ENCODE results near the gene PARD3.

PARD3 gene

DNA sequence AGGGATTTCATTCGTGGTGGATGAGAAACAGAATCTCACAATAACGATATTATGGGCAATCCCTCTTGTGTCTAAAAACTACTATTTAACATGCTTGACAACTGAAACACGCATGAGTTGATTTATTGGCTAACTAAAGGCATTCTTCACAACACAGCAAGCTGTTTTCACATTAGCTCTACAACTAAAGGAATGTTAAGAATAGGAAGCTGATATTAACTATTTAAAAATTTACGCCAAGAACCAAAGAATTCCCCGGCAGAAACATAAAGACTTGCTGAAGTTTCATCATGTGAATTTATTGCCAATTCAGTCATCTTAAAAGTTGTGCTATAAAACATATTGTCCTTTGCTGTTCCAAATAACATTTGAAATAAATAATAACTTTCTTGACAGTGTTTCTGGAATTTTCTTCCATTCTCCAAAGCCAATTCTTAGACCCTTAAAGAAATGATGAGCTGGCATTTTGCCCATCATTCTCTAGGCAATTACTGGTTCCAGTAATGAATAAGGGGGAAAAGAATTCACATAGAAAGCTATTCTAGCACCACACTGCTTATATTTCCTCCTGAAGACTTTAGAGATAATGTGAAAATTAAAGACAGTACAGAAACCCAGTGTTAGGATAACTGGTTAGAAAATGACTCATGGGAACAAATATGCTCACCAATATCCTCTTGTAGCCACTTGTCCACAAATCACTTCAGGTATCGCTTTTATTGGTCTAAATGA, 233.1 kb downstream of the PARD3 start:
- no peak for DNase-seq (ENCODE audit: low read depth, low spot score)

DNA sequence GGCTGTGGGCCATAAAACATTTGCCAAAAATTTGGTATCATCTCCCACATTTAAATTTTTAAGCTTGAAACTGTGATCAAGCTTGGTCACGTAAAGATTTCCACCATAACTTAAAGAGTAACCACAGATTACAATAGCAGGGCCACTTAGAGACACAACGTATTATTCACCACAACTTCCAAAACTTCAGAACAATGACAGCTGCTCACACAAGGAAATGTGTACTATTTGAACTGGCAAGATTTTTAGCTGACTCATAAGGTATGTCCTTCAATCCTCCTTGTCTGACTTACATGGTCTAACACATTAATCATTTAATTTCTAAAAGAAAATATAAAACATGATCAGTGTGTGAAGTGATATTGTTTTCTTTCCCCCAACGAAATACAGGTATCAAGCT, 234.5 kb downstream of the PARD3 start:
- DNase-seq (ENCODE audit: low read depth, low spot score), result no peak

DNA sequence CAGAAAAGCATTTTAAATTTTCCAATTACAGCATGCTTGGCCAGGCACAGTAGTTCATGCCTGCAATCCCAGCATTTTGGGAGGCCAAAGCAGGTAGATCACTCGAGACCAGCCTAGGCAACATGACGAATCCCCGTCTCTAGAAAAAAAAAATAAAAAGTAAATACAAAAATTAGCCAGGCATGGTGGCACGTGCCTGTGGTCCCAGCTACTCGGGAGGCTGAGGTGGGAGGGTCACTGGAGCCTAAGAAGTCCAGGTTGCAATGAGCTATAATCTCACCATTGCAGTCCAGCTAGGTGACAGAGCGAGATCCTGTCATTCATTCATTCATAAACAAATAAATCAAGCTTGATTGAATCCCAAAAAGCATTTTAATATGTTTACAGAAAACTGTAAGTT, 234.9 kb downstream of the PARD3 start:
- DNase-seq (ENCODE audit: low read depth, low spot score), result no peak

DNA sequence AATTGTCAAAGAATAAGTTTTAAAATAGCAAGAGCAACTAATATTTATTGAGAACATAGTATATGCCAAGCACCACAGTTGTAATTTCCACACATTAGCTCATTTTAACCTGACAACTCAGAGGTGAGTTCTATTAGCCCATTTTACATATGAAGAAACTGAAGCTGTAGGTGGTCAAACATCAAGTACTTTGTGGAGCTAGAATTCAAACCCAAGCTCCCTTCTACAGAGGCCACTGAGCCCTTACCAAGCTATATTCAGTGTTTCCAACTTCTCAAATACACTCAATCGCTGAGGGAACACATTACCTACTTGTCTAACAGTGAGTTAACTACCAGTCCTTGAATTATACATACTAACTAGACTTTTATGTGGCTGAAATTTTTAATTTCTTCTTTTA, 236.6 kb downstream of the PARD3 start:
- DNase-seq (ENCODE audit: low read depth, low spot score), result no peak

DNA sequence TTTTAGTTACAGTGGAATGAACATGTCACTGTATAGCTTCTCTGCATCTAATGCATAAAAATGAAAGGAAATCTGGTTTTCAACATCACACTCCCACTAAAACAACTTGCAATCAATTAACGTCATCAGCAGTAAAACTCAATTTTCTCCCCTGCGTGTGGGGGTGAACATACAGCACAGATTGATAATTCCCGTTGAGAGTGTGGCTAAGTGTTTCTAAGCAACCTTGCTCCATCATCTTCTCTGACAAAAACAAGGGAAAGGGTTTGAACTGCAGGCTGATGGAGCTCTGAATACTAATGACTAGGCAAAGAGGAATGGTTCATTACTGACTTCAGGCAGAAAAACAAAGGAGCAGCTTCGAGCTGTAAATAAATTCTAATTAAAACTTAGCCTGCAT, 238.3 kb downstream of the PARD3 start:
- no peak for DNase-seq (ENCODE audit: low read depth, low spot score)

DNA sequence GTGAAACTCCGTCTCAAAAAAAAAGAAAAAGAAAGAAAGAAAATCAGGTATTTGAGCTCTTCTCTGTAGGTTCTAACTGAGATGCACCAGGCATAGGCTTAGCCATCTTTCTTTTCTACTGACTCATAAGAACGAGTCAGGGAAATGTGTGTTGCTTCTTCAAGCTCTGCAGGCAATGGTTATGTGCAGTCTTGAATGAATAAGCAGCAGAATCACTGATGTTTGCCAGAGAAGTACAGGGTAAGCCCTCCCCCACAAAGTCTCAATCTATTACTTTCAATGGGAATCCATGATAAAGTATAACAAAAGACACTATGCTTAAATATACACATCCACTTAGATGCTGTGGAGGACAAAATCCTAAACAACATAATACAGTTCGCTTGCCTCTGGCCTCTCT, 239.2 kb downstream of the PARD3 start:
- DNase-seq (ENCODE audit: low read depth, low spot score), result no peak

DNA sequence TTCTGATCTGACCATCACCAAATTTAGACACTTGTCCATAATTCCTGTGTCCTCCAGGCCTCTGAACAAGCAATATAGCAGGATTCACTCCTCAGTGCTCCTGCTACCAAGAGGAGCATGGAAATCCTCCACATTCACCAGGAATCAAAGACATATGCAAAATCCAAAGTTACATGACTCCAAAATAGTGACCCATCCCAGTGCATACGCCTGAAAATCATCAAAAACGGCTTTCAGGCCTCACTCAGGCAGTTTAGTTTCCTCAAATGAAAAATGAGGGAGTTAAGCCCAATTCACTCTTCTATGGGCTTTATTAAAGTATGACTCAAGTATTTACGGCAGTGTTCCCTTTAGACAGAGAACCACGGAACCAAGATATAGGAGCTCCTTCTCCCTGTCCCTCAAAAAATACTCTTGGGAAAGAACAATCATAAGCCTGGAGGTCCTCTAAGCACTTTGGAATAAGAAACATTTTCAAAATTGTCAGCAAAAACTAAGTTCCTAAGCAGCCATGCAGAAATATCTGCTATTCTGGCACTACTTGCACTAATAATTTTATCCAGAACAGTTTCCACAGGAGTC, 240.7 kb downstream of the PARD3 start:
- DNase-seq (ENCODE audit: low read depth, low spot score), result no peak

DNA sequence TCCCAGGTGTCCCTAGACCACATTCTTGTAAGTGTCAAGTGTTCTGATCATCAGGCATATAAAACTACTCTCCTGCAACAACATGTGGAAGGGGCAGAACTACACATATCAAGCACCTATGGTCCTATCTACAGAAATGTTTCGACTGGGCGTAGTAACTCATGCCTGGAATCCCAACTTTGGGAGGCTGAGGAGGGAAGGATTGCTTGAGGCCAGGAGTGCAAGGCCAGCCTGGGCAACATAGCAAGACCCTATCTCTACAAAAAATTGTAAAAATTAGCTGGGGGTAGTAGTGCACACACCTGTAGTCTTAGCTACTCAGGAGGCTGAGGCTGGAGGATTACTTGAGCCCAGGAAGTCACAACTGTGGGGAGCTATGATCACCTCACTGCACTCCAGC, 244.2 kb downstream of the PARD3 start:
- DNase-seq (ENCODE audit: low read depth, low spot score), result no peak

DNA sequence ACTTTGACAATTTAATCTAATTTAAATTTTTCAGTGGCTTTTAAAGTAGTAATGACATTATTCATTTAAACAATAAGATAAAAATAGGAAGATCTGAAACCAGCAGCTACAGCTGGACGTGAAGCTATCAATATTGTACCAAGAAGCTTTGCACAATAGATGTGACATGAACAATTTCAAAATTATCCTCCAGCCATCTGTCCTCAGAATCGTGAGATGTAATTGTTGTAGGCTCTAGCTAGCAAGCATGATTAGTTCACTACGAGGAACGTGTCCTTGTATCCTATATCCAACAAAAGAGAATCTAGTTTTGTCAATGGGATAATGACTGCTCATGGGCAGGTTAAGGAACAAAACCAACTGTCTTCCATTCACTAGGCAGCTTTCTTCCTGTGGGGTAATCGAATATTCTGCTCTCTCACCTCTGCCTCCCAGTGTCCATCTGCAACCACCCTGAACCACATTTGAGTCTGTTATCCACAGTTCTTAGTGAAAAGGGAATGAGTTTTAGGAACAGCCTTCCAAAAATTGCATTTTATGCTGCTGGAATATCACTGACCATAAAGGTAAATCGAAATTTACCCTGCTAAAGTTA, 247.3 kb downstream of the PARD3 start:
- DNase-seq (ENCODE audit: low read depth, low spot score), result no peak

DNA sequence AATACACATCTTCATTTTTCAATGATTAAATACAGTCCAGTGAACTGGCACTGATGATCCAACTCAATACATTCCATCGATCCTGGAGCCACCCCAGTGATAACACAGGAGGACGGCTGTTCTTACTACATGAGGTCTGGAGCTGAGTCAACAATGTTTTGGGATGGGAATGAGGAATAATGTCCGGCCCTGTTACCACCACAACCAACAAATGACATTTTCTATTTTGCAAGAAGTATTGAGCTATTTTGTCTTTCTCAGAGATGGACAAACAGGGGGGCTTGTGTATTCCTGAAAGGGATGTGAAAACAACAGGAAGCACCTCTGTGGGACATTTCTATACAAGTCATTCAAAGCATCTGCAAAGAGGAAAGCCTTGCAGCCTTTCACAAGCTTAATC, 249.2 kb downstream of the PARD3 start:
- DNase-seq (ENCODE audit: low read depth, low spot score), result no peak

DNA sequence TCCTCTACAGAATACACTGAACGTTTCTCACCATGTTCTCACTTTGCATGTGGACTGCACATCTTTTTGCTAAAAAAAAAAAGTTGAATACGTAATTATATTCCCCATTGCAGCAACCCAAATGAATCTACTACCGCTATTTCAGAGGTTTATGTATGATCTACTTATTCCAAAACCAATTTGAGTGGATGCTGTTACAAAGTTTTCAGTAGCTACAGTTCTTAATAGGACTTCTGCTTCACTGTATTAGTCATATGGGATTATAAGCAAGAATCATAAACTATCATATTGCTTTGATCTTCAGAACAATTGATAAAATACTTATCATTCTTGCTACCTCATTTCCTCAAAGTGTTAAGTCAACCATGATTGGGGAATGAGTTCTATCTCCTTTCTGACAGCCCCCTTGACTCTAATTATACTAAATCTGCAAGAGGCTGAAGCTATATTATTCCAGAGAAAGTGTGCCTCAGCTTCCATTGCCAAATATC, 257.0 kb downstream of the PARD3 start:
- no peak for DNase-seq (ENCODE audit: low read depth, low spot score)

DNA sequence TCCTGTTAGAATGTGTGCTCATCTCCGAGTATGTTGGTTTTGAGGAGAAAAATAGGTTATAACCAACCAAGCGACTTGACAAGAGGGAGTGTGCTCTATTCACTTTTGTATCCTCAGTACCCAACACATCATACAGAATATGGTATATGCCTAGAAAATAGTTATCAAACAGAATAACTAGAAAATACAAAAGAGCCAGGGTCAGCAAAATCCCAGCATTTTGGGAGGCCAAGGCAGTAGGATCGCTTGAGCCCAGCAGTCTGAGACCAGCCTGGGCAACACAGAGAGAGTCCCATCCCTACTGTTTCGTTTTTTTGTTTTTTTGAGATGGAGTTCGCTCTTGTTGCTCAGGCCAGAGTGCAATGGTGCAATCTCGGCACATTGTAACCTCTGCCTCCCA, 257.9 kb downstream of the PARD3 start:
- no peak for DNase-seq (ENCODE audit: low read depth, low spot score)

DNA sequence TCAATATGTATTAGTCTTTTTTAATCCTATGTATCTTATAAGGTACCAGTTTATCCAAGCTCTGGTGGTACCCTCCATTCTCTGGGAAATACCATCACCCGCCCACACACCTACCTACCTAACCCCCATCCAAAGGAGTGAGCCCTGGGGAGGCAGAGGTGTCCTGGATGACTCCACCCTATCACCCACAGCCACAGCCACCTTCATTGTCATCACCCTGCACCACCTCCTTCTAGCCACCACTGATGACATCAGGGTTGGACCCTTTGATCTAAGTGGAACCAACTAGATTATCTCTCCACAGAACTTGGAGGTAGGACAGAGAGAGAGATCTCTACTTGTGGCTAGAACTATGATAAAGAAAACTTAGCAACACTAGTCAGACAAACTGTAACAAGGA, 259.4 kb downstream of the PARD3 start:
- no peak for DNase-seq (ENCODE audit: low read depth, low spot score)

DNA sequence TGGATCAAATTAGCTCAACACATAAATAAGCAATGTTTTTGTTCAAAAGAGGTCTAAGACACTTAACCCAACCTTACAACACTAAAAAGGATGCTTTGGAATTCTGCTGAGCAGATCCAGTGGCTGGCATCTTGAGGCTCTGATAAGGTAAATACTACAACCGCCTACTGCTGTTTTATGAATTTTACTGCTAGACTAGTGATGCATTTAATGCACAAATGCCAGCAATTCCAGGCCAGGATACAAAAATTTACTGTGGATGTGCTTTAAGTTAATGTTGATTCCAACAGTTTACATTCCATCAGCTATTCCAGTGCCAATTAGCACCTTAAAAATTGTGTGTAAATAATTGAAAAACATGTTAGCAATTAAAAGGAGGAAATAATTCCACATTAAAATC, 261.3 kb downstream of the PARD3 start:
- DNase-seq (ENCODE audit: low read depth, low spot score), result no peak

DNA sequence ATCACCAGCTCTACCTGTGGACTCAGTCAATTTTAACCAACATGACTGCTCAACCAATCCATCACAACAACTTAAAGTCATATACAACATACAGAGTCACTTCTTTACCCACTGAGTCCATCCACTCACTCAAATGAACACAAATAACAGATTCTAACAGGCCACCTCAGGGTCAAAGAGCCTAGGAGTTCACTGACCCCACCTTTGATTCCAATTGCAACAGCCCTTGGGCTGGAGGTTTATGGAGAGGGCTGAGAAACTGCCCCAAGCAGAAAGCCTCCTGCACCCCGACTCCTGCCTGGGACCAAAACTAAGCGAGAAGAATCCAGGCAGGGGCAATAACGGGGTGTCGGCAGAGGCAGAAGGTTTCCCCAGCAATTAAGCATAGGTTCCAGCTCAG, 263.8 kb downstream of the PARD3 start:
- no peak for DNase-seq (ENCODE audit: low read depth, low spot score)

DNA sequence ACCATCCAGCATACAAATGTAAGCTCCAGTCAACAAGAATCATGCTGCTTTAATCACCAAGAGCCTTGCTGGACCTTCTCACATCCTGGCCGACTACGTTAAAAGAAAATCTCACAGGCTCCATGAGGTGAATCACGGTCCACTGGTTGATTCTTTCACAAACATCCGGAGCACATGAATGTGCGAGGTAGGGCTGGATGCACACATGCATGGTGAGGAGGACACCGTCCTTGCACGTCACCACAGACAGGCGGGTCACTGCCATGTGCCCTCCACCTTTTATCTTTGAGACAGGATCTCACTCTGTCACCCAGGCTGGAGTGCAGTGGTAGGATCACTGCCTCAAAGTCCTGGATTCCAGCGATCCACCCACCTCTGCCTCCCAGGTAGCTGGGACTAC, 265.1 kb downstream of the PARD3 start:
- DNase-seq (ENCODE audit: low read depth, low spot score), result no peak

DNA sequence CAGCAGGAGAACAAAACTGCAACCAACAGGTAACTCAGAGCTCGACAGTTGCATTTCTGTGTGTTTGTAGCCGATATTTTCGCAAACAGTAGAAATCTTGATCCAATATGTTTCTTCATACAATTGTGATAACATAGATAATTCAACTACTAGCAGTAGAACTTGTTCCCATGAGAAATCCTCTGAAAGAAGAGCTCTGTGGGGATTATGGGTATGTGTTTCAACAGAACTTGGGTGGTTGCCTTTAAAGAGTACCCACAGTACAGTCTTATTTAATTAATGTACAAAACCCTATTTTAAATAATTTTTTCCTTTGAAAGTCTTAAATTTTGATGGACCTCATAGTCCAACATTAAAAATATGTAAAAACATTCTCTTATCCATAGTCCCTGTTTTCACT, 266.1 kb downstream of the PARD3 start:
- DNase-seq (ENCODE audit: low read depth, low spot score), result no peak

DNA sequence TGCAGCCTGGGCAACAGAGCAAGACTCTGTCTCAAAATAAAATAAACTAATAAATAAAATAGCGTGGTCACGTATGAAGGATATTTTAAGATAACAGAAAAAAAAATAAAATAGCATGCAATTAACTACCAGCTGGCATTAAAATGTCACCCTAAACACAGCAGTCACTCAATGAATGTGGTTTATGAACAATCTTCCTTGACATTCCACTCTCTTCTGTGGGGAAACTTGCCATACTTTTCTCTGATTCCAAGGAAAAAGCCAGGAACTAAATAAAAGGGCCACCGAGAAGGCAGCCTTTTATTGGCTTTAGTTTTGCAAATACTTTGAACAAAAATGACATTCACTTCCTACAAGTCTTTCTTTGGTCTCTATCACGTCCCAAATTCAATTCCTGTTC, 266.6 kb downstream of the PARD3 start:
- no peak for DNase-seq (ENCODE audit: low read depth, low spot score)

DNA sequence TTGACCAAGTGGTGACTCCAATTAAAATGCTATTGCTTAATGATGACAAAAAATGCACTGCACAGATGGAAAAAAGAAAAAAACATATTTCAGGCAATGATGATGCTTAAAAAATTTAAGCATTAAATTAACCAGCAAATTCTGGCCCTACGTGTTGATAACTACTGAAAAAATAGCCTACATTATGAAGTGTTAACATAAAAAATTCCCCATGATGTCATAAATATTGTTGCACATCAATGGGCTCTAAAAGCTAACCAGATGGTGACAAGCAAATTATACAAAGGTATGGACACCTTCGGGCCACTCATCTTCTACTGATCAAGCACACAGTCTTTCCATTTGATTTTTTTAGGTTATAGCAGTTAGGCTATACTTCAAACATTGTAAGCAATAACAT, 267.4 kb downstream of the PARD3 start:
- DNase-seq (ENCODE audit: low read depth, low spot score), result no peak

DNA sequence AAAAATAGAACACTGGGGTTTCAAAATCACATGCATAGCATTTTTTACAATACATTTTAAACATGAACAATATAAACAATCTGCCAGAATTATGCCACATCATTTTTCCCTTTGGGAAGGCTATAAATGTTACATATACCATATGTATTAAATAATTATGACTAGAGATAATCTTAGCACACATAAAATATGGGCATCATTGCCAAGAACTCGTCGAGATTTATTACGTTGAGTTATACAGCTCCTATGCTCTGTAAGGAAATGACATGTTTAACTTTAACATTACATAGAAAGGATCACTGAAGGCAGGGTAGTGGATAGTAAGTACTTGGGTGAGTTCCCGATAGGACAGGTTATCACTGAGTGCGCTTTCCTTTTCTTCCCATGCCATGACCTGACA, 267.8 kb downstream of the PARD3 start:
- DNase-seq (ENCODE audit: low read depth, low spot score), result no peak

DNA sequence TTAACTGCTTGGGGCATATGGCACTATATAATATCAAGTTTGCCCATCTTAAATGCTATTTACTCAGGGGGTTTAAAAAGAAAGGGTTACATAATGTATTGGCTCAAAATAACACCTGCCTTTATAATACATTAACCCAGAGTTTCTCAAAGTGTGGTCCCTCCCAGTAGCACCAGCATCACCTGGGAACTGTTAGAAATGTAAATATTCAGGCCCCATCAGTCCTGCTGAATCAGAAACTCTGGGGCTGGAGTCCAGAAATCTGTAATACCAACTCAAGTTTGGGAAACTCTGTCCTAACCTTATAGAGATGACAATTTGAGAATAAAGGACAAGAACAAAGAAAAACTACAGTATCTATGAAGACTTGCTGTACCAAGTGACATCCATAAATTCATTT, 270.7 kb downstream of the PARD3 start:
- DNase-seq (ENCODE audit: low read depth, low spot score), result no peak

DNA sequence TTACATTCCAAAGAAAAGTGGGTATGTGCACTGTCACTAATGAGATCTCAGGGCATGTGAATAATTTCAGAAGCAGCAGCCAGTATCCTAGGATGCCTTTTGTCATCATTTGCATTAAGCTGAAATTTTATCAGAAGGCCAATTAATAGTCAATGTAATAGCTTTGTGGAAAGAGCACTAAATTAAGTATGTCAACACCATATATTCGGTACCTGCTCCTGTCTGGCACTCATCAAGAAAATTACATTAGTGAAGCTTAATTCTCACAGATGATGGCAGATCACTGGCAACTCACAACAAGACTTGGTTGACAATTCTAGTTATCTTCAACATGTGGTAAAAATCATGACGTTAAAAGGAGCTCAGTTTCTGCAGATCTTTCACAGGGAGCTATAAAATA, 271.4 kb downstream of the PARD3 start:
- DNase-seq (ENCODE audit: low read depth, low spot score), result no peak

DNA sequence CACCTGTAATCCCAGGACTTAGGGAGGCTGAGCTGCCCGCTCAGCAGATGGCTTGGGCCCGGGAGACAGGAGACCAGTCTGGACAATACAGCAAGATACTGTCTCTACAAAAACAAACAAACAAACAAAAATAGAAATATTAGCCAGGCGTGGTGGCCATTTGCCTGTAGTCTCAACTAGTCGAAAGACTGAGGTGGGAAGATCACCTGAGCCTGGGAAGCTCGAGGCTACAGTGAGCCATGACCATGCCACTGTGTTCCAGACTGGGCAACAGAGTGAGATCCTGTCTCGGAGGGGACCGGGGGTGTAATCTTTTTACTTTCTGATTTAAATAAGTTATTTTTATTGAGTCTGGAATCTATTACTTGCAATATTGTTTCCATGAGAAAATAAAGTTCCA, 274.6 kb downstream of the PARD3 start:
- no peak for DNase-seq (ENCODE audit: low read depth, low spot score)

Data from activated naive CD8-positive, alpha-beta T cell treated with anti-CD3 and anti-CD28 coated beads, Interleukin-2, amount 50 U/mL, for 16 hours (primary cell).